Hepatocyte (in vitro differentiated cells): ENCODE measurements around the gene AGA.

ENCODE experiments used
- CTCF ChIP-seq: fragments of 200-600 bp; sonication (generic); IDR thresholded peaks from 2 replicates; pipeline ENCODE4 v1.5.1; 2016; ENCODE audit warnings: antibody characterized with exemption, mild to moderate bottlenecking; ENCODE audit not compliant: poor library complexity
- EZH2phosphoT487 ChIP-seq: fragments of 200-600 bp; sonication (generic); IDR thresholded peaks from one replicate; pipeline ENCODE4 v1.6.1; 2018; ENCODE audit warnings: antibody characterized with exemption, mild to moderate bottlenecking, low read depth, moderate library complexity; ENCODE audit not compliant: unreplicated experiment, severe bottlenecking

DNA sequence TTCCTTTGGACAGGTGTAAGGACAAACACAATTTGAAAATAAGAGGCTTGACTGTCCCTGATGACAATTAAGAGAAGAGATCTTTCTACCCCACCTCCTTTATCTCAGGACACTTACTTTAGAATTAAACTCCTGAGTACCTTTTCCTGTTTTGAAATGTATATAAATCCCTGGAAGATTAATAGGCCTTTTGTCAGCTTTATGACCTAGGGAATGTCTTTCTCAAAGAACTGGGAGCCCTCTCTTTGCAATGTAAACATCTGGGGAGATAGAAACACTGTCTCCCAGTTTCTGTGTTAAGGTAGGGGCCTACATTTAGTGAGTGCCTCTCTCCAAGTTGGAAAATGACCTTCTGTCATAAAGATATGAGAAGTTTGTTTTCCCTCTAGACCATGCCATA is 31.7 kb downstream of the AGA start:
- no peak for TF ChIP-seq CTCF
- TF ChIP-seq EZH2phosphoT487: no peak
